GM18502 (cell line): ENCODE data around the gene KCNJ15.

Experiments
- ATAC-seq: cut with Tn5 transposase; IDR thresholded peaks from one replicate; pipeline ENCODE4 v1.9.1; 2021; ENCODE audit warnings: mild to moderate bottlenecking; ENCODE audit not compliant: unreplicated experiment, poor library complexity

The KCNJ15 gene

DNA sequence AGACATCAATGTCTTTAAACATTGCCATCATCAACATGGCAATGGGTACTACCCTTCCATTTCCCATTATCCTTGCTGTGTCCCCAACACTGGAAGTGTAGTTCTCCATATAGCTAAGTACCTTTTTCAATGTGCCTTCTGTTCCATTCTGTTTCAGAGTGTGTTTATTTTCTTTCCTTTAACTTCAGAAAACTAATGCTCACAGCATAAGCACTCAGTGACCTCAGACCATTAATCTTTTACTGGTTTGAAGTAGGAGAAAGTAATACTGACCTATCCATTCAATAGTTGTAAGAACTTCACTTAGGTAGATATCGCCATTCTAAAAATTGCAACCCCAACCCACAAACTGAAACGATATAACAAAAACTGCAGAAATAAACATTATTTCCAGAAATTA lies 37.8 kb downstream of the KCNJ15 start:
- no peak for ATAC-seq

DNA sequence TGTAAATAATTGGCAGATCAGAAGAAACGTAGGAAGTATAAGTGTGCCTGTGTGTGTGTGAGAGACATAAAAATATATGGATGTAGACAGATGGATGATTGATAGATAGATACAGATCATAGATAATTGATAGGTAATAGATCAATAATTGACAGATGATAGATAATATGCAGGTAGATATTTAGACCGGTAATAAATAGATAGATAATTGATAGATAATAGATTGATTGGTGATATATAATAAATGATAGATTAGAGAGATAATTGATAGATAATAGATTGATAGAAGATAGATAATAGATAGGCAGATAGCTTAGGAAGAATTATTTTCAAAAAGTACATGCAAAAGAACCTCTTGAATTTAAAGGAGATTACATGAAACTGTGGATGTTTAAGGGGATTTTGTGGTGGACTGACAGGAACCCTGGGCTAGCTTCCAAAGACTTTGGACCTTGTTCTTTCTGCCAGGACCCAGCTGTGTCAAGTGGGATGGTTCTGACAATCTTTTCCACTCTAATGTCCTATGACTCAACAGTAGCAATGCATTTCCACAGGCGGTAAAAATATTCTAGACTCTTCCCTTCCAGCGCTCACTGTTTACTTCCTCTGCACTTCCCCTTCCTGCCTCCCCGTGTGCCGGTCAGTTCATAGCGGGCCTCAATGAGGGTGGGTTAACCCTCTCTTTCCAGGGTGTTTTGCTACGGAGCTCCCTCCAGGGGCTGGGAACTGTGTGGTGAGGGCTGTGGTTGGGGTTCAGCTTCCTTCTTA lies 39.4 kb downstream of the KCNJ15 start:
- no peak for ATAC-seq

DNA sequence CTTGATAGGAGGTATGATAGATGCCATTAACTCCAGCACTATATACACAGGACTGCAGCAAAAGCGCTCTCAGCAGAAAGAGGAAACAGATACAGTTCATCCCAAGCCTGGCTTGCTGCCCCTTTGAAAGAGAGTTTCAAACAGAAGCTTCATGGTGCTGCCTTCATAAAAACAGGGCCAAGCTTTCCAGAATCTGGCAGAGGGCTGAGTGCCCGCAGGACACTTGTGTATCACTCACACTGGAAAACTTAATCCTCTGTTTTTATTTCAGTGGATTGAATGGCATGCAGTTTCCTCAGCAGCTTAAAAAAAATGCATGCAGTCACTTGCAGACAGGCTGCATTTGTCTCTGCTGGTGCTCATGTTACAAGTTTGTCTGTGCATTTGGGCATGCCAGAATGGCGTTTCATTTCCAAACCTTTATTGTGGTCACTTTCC lies 40.4 kb downstream of the KCNJ15 start:
- ATAC-seq: no peak

- ATAC-seq: no peak
Measured at GRCh38 chr21:38297871-38298270, 41.1 kb downstream of the KCNJ15 start.

GRCh38 chr21:38298832-38299231 lies 42.0 kb downstream of the KCNJ15 start:
- ATAC-seq: no peak

DNA sequence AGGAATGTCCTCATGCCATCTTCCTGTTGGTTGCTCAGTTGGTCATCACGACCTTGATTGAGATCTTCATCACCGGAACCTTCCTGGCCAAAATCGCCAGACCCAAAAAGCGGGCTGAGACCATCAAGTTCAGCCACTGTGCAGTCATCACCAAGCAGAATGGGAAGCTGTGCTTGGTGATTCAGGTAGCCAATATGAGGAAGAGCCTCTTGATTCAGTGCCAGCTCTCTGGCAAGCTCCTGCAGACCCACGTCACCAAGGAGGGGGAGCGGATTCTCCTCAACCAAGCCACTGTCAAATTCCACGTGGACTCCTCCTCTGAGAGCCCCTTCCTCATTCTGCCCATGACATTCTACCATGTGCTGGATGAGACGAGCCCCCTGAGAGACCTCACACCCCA lies 42.9 kb downstream of the KCNJ15 start:
- no peak for ATAC-seq

GRCh38 chr21:38300141-38300578 lies 43.4 kb downstream of the KCNJ15 start:
- ATAC-seq: no peak

DNA sequence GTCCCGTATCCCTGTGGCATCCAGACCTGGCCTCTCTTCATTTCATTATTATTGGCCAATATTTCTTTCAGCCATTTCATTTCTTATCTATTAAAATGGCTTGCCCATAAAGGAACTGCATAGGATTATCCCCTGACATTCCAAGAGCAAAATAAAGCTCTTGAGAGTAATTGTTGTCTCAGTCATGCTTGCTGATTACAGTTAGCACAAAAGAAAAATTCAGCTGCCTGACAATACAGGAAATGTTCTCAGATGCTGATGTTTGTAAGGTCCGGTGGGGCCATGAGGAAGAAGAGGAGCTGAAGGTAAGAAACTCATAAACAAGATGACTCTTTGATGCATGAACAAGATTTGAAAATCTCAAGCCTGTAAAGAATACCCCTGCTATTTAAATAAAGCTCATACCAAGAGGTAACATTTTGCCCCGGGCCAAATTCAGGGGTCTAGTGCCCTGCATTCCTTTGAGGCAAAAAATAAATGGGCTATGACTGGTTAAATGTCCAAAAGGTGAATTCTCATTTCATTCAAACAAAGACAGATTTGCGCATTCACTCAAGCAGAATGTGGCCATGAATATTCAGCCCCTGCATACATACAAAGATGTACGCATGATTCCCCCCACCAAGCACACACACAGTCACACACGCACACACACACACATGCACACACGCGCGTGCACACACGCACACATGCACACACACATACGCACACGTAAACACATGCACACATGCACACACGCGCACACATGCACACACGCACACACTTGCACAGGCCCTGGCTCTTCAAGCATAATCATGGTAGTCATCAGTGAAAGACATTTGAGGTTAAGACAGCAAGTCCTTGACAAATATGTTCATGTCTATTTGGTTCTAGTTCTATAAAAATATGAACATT lies 44.8 kb downstream of the KCNJ15 start:
- no peak for ATAC-seq

- ATAC-seq: no peak
Measured at GRCh38 chr21:38303300-38303699, 46.5 kb downstream of the KCNJ15 start.

GRCh38 chr21:38306433-38307141 lies 49.8 kb downstream of the KCNJ15 start:
- no peak for ATAC-seq

DNA sequence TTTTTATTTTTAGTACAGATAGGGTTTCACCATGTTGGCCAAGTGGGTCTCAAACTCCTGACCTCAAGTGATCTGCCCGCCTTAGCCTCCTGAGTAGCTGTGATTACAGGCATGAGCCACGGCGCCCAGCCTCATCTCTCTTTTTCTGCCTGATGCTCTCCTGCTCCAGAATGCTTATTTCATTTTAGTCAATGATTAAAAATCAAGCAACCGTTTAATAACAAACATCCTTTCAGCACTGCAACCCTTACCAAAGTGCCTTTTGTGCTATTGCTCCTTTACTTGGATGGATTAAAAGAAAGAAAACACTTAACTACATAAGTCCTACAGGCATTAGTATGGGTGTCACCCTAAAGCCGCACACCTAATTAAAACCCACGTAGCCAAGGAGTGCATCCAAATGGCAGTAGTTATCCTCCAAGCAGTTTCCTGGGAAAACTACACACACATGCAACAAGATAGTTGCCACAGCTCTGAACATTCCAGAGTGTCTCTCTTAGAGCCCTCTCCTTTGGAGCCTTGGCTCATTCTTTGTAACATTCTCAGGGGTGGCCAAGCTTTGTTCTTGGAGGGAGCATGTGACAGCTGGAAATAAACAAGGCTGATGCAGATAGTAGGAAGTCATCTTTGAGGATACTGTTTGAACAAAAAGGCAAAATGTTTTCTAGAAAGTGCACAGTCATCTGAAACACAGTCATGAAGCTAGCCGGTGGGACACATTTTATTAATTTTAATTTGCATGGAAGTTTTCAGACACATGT lies 51.2 kb downstream of the KCNJ15 start:
- ATAC-seq: no peak

- ATAC-seq: no peak
Measured at GRCh38 chr21:38308532-38309119, 51.8 kb downstream of the KCNJ15 start.

DNA sequence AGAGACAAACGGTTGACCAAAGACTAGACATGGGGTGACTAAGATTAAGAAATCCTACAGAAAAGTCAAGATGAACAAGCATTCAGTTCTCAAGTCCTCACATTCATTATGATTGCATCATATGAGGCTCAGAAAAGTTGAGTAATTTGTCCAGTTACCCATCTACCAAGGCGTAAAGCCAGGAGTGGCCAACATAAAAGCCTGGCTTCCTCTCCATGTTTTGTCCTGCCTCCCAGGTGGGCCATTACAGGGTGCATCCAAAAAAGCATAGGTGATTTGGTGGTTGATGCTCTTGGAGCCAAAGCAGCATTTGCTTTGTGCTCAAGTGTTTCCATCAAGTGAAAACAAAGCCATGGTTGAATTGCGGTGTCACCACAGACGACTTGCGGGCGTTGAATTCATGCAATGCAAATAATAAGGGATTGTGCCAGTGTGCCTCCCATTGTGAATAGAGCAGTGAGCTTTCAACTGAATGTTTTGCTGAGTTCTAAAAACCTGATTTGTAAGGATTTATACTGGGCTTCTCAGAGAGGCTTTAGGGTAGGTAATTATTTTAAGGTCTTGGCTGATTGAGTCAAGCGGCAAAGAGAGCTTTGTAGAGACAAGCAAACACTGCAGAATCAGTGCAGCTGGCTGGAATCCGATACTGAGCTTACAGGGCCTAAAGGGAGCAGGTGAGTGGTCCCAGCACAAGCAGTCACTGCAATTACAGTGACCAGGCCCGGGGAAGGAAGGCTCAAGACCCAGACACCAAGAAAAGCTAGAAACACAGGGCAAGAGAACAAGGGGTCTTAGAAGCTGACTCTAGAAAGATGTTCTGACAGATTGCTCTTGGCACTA lies 54.1 kb downstream of the KCNJ15 start:
- no peak for ATAC-seq

DNA sequence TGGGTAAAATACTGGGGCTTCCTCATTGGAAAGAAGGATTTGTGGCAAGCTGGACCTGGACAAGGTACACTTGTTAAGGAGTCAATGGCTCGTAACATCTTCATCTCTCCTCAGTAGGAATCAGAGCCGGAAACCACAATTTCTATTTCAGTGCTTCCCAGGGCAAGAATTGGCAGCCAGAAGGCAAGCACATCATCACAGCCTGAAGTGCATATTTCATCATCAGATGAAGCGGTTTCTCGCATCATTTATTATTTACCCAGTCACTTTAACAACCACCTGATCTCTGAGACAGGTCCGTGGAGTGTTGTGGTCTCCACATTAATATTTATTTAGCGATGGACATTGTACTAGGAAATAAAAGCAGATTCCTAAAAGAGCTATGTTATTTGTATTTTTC lies 55.0 kb downstream of the KCNJ15 start:
- ATAC-seq: no peak

- ATAC-seq: no peak
Measured at GRCh38 chr21:38312822-38313221, 56.0 kb downstream of the KCNJ15 start.

DNA sequence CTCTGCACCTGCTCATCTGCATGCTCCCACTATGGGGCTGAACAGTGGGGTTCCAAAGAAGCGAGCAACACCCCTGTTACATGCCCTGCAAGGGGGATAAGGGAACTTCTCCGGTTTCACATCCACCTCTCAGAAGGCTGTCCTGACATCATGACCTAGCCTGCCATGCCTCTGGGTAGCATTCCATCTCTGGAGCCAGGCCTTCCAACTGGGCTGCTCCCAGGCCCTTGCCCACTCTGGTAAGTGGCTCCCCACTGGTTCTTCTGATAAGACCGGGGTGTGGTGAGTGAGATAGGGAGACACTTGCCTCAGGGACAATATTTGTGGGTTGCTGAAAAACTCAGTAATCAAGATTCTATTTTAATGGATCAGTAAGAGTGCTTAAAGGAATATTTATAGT lies 57.8 kb downstream of the KCNJ15 start:
- ATAC-seq: no peak

DNA sequence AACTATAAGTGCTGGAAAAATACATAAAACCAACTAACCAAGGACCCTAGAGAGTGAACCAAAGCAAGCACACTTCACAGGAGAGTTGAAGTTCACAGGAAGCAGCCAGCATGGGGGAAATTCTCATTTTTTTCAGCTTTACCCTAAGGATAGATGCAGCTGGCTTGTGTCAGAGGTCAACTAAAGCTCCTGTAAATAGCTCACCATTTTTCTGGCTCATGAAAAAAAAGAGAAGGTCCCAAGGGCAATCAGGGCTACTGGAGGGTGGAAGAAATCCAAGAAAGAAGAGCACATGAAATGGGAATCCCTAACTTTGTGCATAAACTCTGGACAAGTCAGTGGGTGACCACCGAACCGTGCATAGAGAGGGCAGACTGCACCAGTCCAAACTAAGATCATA lies 58.3 kb downstream of the KCNJ15 start:
- no peak for ATAC-seq

DNA sequence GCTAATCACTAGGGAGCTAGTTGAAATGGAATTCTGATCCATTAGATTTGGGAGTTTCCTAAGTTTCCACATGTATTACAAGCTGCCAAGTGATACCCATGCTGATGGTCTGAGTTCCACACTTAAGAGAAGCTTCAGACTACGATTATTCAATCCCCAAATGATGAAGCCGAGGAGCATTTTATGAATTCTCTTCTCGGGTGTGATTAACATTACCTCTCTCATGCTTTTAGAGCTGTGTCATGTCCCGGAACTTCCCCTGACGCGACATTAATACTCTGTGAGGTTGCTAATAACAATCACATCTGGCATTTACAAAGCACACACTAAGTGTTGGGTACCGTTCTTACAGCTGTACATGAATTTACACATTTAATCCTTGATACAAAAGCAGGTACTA lies 63.0 kb downstream of the KCNJ15 start:
- ATAC-seq: no peak

DNA sequence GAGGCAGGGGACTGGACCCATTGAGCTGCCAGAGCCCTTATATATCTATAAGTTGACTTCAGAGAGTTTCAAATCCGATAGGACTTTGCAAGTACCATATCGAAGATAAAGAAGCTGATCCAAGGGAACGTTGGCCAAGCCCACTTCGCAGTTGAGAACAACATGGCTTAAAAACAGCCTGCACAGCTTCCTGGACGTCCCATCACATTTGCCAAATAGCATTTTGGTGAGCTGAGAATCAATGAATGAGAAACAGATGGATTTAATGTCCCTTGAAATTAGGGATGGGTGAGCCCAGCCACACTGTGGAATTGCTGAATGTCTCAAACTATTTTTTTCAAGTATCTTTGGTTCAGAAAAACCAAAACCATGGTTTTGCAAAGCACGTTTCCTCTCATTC lies 64.8 kb downstream of the KCNJ15 start:
- ATAC-seq: no peak
